HG03159 (cell line): Measurements from ENCODE around the gene SPANXN5.
"Not testable (repeated sequence)": the region's sequence is repeated elsewhere in the genome, so short reads cannot be mapped to it uniquely, and the experiment has no call there.

Experiments
- ATAC-seq: cut with Tn5 transposase; IDR thresholded peaks from one replicate; pipeline ENCODE4 v1.9.1; 2021; ENCODE audit warnings: mild to moderate bottlenecking, moderate library complexity; ENCODE audit not compliant: unreplicated experiment

The SPANXN5 gene, protein sequence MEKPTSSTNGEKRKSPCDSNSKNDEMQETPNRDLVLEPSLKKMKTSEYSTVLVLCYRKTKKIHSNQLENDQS

DNA sequence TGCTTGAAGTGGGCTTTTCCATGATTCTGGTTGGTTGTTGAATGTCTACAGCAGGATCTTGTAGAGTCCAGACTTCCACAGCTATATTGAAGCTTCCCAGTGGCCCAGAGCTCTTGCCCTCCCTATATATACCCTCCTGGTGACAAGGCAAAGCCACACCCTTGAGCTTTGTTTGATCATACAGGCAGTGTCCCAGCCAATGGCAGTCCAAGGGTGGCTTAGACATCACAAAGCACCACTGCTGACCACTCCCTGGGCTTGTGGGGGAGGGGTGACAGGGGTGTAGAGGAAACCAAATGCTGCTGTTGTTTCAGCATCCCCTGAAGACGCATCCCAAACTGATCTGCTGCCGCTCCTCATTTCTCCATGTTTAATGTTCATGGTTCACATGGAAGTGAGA, at the start of gene SPANXN5:
TSS of gene SPANXN5 (minus strand) at position 101 of the 400 bp plus-strand sequence. CDS start at position 22, 79 bp downstream.
- ATAC-seq = not testable (repeated sequence)

- ATAC-seq = not testable (repeated sequence)
These were observed 46.4 kb upstream of the SPANXN5 start for GRCh38 chrX:52843619-52844018.

- no peak for ATAC-seq
These were observed 41.9 kb upstream of the SPANXN5 start for GRCh38 chrX:52839137-52839536.

- ATAC-seq = no peak
These were observed 33.3 kb upstream of the SPANXN5 start for GRCh38 chrX:52830551-52830950.

GRCh38 chrX:52824608-52825007, 27.4 kb upstream of the SPANXN5 start:
- no peak for ATAC-seq

DNA sequence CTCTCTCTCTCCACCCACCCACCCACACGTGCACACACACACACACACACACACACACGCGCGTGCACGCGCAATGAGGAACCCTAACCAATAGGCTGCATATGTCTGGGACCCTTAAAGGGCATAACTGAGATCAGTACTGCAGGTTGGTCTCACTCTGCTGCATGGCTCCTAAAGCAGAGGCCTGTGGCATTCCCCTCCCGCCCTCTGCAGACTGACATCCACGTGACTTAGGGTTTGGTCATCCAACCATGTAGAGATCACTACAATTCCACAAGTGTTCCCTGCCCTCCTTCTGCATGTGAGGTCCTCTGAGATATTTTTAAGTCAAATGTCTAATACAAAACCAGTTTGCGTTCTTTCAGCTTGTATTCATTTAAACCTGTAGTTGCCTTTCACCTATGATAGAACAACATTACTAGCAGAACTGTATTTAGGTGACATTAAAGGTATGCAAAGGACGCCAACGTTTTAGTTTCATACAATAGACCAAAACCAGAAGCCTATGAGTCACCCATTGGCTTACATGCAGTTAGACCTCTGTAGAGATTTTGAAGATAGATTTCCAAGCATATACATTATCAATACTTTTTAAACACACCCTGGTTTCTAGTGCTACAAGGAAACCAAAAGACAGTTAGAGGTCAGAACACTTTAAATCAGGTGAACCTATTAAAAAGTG, 24.0 kb upstream of the SPANXN5 start:
- no peak for ATAC-seq

DNA sequence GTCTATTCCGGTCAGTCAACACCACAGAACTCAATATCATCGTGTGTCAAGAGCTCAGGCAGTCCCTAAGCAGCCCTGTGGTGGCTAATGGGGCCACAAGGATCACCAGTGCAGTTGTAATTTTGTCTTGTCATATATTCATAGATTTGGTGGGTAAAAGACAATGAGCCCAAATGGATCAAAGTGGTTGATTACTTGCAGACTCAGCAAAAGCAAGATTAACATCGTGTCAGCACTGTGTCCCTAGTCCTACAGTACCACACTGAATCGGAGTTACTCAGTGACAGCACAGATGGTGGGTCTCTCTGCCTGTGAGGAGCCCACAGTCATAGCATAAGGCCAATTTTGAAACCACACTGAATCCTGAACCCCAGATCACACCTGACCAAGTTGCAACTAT, 22.6 kb upstream of the SPANXN5 start:
- ATAC-seq = no peak

- no peak for ATAC-seq
These were observed 13.9 kb upstream of the SPANXN5 start, which contains the start of gene XAGE5 for GRCh38 chrX:52811065-52811625. TSS of gene XAGE5 (plus strand) at chrX:52811287. CDS start at chrX:52812567, 1,280 bp downstream.

DNA sequence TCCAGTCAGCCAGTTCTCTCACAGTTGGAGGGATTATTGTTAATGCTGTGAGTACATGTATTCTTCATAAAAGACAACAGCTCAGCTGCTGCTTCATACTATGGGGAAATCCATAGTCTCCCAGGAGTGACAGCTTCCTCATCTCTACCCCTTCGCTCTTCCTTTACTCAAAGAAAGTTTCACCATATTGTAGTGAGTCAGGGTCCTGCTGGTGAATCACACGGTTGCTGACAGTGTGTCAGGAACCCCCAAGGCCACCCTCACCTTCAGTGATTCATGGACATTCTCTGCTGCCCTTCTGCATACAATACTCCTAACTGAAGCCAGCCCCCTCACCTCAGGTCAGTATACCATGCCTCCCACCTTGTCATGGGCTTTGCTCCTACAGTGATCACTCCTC, 7.6 kb upstream of the SPANXN5 start:
- ATAC-seq = not testable (repeated sequence)

GRCh38 chrX:52773504-52773903, 23.7 kb downstream of the SPANXN5 start:
- ATAC-seq = not testable (repeated sequence)

DNA sequence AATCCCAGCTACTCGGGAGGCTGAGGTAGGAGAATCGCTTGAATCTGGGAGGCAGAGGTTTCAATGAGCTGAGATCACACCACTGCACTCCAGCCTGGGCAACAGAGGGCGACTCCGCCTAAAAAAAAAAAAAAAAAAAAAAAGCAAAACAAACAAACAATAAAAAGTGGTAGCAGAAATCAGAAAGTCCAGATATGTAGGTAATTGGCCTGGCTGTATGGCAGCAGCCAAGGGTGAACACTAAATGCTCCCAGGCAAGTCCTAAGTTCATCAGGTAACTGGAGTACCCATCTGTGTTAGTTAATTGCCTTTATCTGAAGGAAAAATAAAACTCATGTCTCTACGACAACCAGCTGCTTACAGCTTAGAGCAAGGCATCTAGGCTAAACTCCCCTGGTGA, 31.2 kb downstream of the SPANXN5 start:
- ATAC-seq = not testable (repeated sequence)

DNA sequence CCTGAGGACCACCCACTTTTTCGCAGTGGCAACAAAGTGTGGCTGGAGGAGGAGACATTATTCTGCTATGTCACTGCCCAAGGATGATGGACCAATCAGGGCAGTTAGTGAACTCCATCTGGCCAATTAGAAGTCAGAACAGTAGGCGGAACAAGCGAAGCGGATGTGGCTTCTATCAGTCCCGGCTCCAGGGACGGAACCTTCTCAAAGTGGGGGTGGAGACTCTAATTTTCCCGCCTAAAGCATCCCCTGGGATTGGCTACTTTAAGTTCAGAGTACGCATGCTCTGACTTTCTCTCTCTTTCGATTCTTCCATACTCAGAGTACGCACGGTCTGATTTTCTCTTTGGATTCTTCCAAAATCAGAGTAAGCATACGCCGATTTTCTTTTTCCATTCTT, 46.3 kb downstream of the SPANXN5 start, which contains the start of gene SSX2B:
TSS of gene SSX2B (plus strand) at position 301 of the 400 bp plus-strand sequence. CDS start 1,429 bp downstream, outside the sequence.
- ATAC-seq = not testable (repeated sequence)
